Testis (tissue), 2 donors: ENCODE results near the gene MACF1.

ENCODE experiments used
- CTCF ChIP-seq, 3 experiments: fragments of 450-650 bp in 2 of 3; fragments of 200-600 bp in 1 of 3; sonication (generic) in 1 of 3; IDR thresholded peaks; one replicate each; pipeline ENCODE4 v1.5.1; 2016 to 2019; ENCODE audit warnings: antibody characterized with exemption in 3 of 3, mild to moderate bottlenecking in 2 of 3, moderate library complexity in 1 of 3
- POLR2A ChIP-seq: fragments of 450-650 bp; IDR thresholded peaks from one replicate; pipeline ENCODE4 v1.6.1; 2017; ENCODE audit warnings: antibody characterized with exemption, mild to moderate bottlenecking, moderate library complexity

GRCh38 chr1:39239968-39240367 is 35.5 kb downstream of the MACF1 start:
- TF ChIP-seq CTCF (IDR thresholded peaks at IDR 0.05) (no peak), POLR2A (no peak)
